Gastrocnemius medialis (tissue), 4 donors: ENCODE data around the gene CDKAL1.

Experiments used
- POLR2A ChIP-seq, 2 donors: fragments of 450-650 bp; IDR thresholded peaks; one replicate each; pipeline ENCODE4 v1.6.1; 2017; ENCODE audit warnings: antibody characterized with exemption in 2 of 2, mild to moderate bottlenecking in 2 of 2, moderate library complexity in 2 of 2
- TF ChIP-seq, protein P1 (sequence below), 5 experiments: fragments of 450-650 bp in 3 of 5; fragments of 200-600 bp in 2 of 5; sonication (generic) in 2 of 5; IDR thresholded peaks in 4 of 5; conservative IDR thresholded peaks in 1 of 5; 1 replicate in 4 of 5; 2 replicates in 1 of 5; pipeline ENCODE4 v1.5.1; 2016 to 2019; ENCODE audit warnings: antibody characterized with exemption in 5 of 5, mild to moderate bottlenecking in 3 of 5, moderate library complexity in 3 of 5

DNA sequence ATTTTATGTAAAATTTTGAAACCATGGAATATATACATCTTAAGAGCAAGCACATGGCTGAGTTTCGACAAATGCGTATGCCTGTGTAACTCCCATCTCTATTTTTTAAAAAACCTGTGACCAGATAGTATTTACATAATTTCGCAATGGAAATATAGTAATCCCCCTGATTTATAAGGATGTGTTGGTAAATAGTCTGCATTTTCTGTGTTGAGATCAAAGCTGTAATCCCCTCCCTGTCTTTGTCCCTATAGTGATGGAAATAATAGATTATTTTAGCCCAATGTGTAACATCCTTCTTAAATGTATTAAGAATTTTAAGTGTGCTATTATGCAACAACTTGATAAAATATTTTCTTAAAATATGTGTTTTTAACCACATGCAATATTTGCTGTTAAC, 267.3 kb downstream of the CDKAL1 start:
- TF ChIP-seq, protein P1, sequence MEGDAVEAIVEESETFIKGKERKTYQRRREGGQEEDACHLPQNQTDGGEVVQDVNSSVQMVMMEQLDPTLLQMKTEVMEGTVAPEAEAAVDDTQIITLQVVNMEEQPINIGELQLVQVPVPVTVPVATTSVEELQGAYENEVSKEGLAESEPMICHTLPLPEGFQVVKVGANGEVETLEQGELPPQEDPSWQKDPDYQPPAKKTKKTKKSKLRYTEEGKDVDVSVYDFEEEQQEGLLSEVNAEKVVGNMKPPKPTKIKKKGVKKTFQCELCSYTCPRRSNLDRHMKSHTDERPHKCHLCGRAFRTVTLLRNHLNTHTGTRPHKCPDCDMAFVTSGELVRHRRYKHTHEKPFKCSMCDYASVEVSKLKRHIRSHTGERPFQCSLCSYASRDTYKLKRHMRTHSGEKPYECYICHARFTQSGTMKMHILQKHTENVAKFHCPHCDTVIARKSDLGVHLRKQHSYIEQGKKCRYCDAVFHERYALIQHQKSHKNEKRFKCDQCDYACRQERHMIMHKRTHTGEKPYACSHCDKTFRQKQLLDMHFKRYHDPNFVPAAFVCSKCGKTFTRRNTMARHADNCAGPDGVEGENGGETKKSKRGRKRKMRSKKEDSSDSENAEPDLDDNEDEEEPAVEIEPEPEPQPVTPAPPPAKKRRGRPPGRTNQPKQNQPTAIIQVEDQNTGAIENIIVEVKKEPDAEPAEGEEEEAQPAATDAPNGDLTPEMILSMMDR (IDR thresholded peaks at IDR 0.05 in 4 of 5, conservative IDR thresholded peaks at IDR 0.05 in 1 of 5) = no peak
- no peak for TF ChIP-seq POLR2A (IDR thresholded peaks at IDR 0.05)
